GM12878 (cell line): ENCODE results near the gene LCP1.

Experiments used
- ATF3 ChIP-seq: IDR thresholded peaks from 2 replicates; pipeline ENCODE4 v1.6.1; 2011; ENCODE audit warnings: low read depth, mild to moderate bottlenecking, low read length, moderate library complexity, borderline replicate concordance; ENCODE audit errors: extremely low read depth
- CBFB ChIP-seq: IDR thresholded peaks from 2 replicates; pipeline ENCODE4 v1.6.1; 2016; ENCODE audit warnings: antibody characterized with exemption, low read depth
- CTCF ChIP-seq, 3 experiments: IDR thresholded peaks in 2 of 3; conservative IDR thresholded peaks in 1 of 3; 2 replicates each; pipeline ENCODE4 v1.5.1; 2011; ENCODE audit warnings: low read depth in 3 of 3, low read length in 3 of 3, mild to moderate bottlenecking in 3 of 3, control low read depth in 2 of 3, moderate library complexity in 2 of 3, inconsistent platforms in 1 of 3, mixed read lengths in 1 of 3; ENCODE audit not compliant: control insufficient read depth in 2 of 3, insufficient read depth in 1 of 3; ENCODE audit errors: extremely low read depth in 1 of 3
- EZH2 ChIP-seq: IDR thresholded peaks from 2 replicates; pipeline ENCODE4 v1.6.1; 2012; ENCODE audit warnings: low read depth, mild to moderate bottlenecking, control low read depth, inconsistent platforms, low read length, borderline replicate concordance; ENCODE audit not compliant: control insufficient read depth
- GABPA ChIP-seq: IDR thresholded peaks from 2 replicates; pipeline ENCODE4 v1.6.1; 2014; ENCODE audit warnings: antibody characterized with exemption, low read depth, mild to moderate bottlenecking, inconsistent platforms
- POLR2AphosphoS5 ChIP-seq: IDR thresholded peaks from 2 replicates; pipeline ENCODE4 v1.6.1; 2011; ENCODE audit warnings: mild to moderate bottlenecking, low read length, inconsistent platforms
- SMAD5 ChIP-seq: IDR thresholded peaks from 2 replicates; pipeline ENCODE4 v1.6.1; 2016; ENCODE audit warnings: antibody characterized with exemption, low read depth
- SREBF2 ChIP-seq: IDR thresholded peaks from 2 replicates; pipeline ENCODE4 v1.6.1; 2012; ENCODE audit warnings: mild to moderate bottlenecking, low read length
- STAT3 ChIP-seq: IDR thresholded peaks from 2 replicates; pipeline ENCODE4 v1.6.1; 2011; ENCODE audit warnings: low read depth, low read length, improper control_type of control experiment

GRCh38 chr13:46213242-46213641, 31.3 kb upstream of the LCP1 start:
- TF ChIP-seq POLR2AphosphoS5: no peak
- no peak for TF ChIP-seq CTCF (IDR thresholded peaks at IDR 0.05 in 2 of 3, conservative IDR thresholded peaks at IDR 0.05 in 1 of 3; ENCODE audit: control insufficient read depth in 2 of 3, extremely low read depth in 1 of 3, insufficient read depth in 1 of 3, low read depth in 3 of 3, low read length in 3 of 3)
- no peak for TF ChIP-seq ATF3
- TF ChIP-seq EZH2: no peak
- no peak for TF ChIP-seq STAT3
- no peak for TF ChIP-seq CBFB
- TF ChIP-seq GABPA: no peak
- no peak for TF ChIP-seq SMAD5
- TF ChIP-seq SREBF2: no peak
